T-cell (primary cell): ENCODE data around the gene FBXL5. TPM values are rescaled to one million over a fixed set of nuclear protein-coding genes. Genes with fewer than 3 reads are reported as not detected.

Experiments
- ATAC-seq, 4 experiments: fragments of 200-7000 bp in 3 of 4; fragments of 150-1000 bp in 1 of 4; cut with Tn5 transposase; replicated peaks in 1 of 4; 1 replicate in 3 of 4; 2 replicates in 1 of 4; pipeline ENCODE4 v1.10.0; 2021; ENCODE audit warnings: moderate library complexity in 3 of 4, mild to moderate bottlenecking in 2 of 4, moderate number of reproducible peaks in 1 of 4
- CTCF ChIA-PET, 2 donors: fragments of 300-600 bp; sonication (Branson Sonifier 250); formaldehyde crosslinking; loops; one replicate each; lab custom pipeline; 2022; ENCODE audit warnings: antibody characterized with exemption in 2 of 2; lab: Charles Lee
- POLR2A ChIA-PET, 2 donors: fragments of 300-600 bp; sonication (Branson Sonifier 250); formaldehyde crosslinking; loops; one replicate each; lab custom pipeline; 2022; ENCODE audit warnings: antibody characterized with exemption in 2 of 2; lab: Charles Lee
- DNase-seq, 35 experiments: peaks; one replicate each; pipeline versions ENCODE4 v3.0.0 to v3.0.0-alpha.2; 2013 to 2023
- H3K27ac ChIP-seq: one replicate; pipeline ENCODE4 v1.5.1; 2013; ENCODE audit warnings: low read length
- H3K27me3 ChIP-seq, 2 experiments: replicated peaks in 1 of 2; 1 replicate in 1 of 2; 2 replicates in 1 of 2; pipeline versions ENCODE4 v1.6.1 to v1.7.0; 2013; ENCODE audit warnings: low read length in 1 of 2, mixed read lengths in 1 of 2; ENCODE audit not compliant: control insufficient read depth in 2 of 2, insufficient read depth in 2 of 2; ENCODE audit errors: extremely low read depth in 1 of 2
- H3K36me3 ChIP-seq, 2 donors: 1 replicate in 1 of 2; 2 replicates in 1 of 2; pipeline versions ENCODE4 v1.6.1 to v1.7.0; 2013; ENCODE audit warnings: low read length in 1 of 2; ENCODE audit not compliant: control insufficient read depth in 2 of 2, insufficient read depth in 1 of 2; ENCODE audit errors: extremely low read depth in 1 of 2
- H3K4me1 ChIP-seq, 2 experiments: 1 replicate in 1 of 2; 2 replicates in 1 of 2; pipeline versions ENCODE4 v1.6.1 to v1.7.0; 2013; ENCODE audit warnings: low read length in 2 of 2, mixed read lengths in 1 of 2; ENCODE audit not compliant: insufficient read depth in 2 of 2, control insufficient read depth in 1 of 2; ENCODE audit errors: extremely low read depth in 1 of 2
- H3K4me3 ChIP-seq, 2 donors: 1 replicate in 1 of 2; 2 replicates in 1 of 2; pipeline versions ENCODE4 v1.5.1 to v1.7.0; 2013; ENCODE audit warnings: mild to moderate bottlenecking in 2 of 2, low read length in 1 of 2, moderate library complexity in 1 of 2; ENCODE audit not compliant: control insufficient read depth in 1 of 2; ENCODE audit errors: extremely low read depth in 1 of 2
- H3K9me3 ChIP-seq: 2 replicates; pipeline ENCODE4 v1.7.0; 2013
- H3K27ac Mint-ChIP-seq, 2 donors: one replicate each; pipeline ENCODE4 v1.8.0; 2020 to 2021; ENCODE audit warnings: mild to moderate bottlenecking in 2 of 2, mixed read lengths in 2 of 2
- H3K27me3 Mint-ChIP-seq, 2 donors: one replicate each; pipeline ENCODE4 v1.8.0; 2021 to 2022; ENCODE audit warnings: mixed read lengths in 2 of 2
- H3K36me3 Mint-ChIP-seq: one replicate; pipeline ENCODE4 v1.8.0; 2021; ENCODE audit warnings: mixed read lengths
- H3K4me1 Mint-ChIP-seq, 3 donors: one replicate each; pipeline ENCODE4 v1.8.0; 2020 to 2022; ENCODE audit warnings: mixed read lengths in 3 of 3, mild to moderate bottlenecking in 1 of 3
- H3K4me3 Mint-ChIP-seq, 3 donors: one replicate each; pipeline ENCODE4 v1.8.0; 2020 to 2022; ENCODE audit warnings: mild to moderate bottlenecking in 3 of 3, mixed read lengths in 3 of 3, moderate library complexity in 3 of 3
- H3K9me3 Mint-ChIP-seq, 3 donors: one replicate each; pipeline ENCODE4 v1.8.0; 2020 to 2022; ENCODE audit warnings: mixed read lengths in 3 of 3
- WGBS: methylation state at CpG from one replicate; pipeline ENCODE4 v1.1.5; 2013; ENCODE audit warnings: missing lambda C conversion rate; ENCODE audit not compliant: insufficient coverage; 5-methylcytosine and 5-hydroxymethylcytosine counted together
- total RNA-seq, 35 experiments: library from RNA in 6 of 35; stranded (reverse) in 6 of 35; fragments of 120-200 nt in 1 of 35; gene quantifications; one replicate each; pipeline versions ENCODE4 v1.2.1 to v1.2.4 and lab custom pipeline; 2013 to 2026

The FBXL5 gene
- total RNA-seq, 5 donors from 2014 or later (not counting 1 experiment from before 2014, with no cell fraction given), result 40.2 to 64.6 (median 45.0) TPM

DNA sequence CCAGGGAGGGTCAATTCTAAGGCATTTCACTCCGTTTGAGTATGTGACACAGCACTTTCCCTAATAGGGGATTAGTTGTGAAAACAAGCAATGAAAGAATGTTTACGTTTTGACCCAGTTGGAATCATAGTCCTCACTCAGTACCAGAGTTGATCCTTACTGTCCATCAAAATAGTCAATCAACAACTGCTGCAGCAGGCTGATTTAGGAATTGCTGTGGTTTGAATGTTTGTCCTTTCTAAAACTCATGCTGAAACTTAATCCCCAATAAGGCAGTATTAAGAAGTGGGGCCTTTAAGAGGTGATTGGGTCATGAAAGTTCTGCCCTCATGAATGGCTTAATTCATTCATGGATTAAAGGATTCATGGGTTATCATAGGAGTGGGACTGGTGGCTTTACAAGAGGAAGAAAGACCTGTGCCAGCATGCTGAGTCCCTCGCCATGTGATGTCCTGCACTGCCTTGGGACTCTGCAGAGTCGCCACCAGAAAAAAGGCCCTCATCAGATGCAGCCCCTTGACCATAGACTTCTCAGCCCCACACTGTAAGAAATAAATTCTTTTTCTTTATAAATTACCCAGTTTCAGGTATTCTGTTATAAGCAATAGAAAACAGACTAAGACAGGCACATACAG is 3.1 kb upstream of the FBXL5 start:
- ATAC-seq (no peak), DNase-seq (no peak)
- no peak overlapping the region for H3K4me3 ChIP-seq
- H3K4me1 ChIP-seq, result peaks cover 8 to 19% of the 10 kb centered on the region in 2 experiments
- H3K9me3 Mint-ChIP-seq, result no peaks in the 10 kb centered on the region
- no peaks in the 10 kb centered on the region for H3K36me3 ChIP-seq
- no peak overlapping the region for H3K27ac Mint-ChIP-seq
- no CpG with 5 or more reads among the region's 4 CpGs for WGBS
- H3K4me1 Mint-ChIP-seq, result peaks cover 13 to 18% (median 16%) of the 10 kb centered on the region in 3 donors
- ChIA-PET CTCF (no interaction called here), POLR2A (interaction anchor here in 1 of 2 donors (0.7 kb wide), 1 partner anchor 25 kb away, joined by 3 read pairs; no protein-coding TSS in a partner anchor)
- no peak overlapping the region for H3K4me3 Mint-ChIP-seq
- no peaks in the 10 kb centered on the region for H3K9me3 ChIP-seq
- no peak overlapping the region for H3K27ac ChIP-seq
- no peaks in the 10 kb centered on the region for H3K27me3 ChIP-seq
- no peaks in the 10 kb centered on the region for H3K36me3 Mint-ChIP-seq
- H3K27me3 Mint-ChIP-seq, result no peaks in the 10 kb centered on the region

DNA sequence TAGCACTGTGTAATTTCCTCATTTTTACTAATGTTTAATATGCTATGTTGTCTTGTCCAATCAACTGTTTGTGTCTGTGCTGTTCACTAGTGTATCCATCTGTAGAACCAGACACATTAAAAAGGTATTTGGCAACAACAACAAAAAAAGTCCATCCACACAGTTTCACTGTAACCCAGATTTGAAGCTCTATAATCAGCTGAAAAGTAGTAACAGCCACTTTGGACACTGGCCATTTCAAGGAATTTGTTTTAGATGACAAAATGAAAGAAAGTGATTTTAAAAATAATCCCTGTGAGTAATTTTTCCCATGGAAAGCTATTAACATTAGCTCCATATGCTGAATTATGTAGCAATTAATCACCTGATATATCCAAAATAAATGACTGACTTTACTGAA is 2.2 kb upstream of the FBXL5 start:
- Mint-ChIP-seq H3K4me3 (peak overlapping the region in 2 of 3 donors; percentile 2 to 35), H3K36me3 (no peaks in the 10 kb centered on the region), H3K4me1 (peaks cover 22 to 27% (median 25%) of the 10 kb centered on the region in 3 donors), H3K9me3 (no peaks in the 10 kb centered on the region), H3K27me3 (no peaks in the 10 kb centered on the region), H3K27ac (peak overlapping the region in 1 of 2 donors; percentile 9)
- ATAC-seq, result no peak
- Histone ChIP-seq H3K4me1 (peaks cover 16 to 19% of the 10 kb centered on the region in 2 experiments), H3K9me3 (no peaks in the 10 kb centered on the region), H3K27ac (no peak overlapping the region), H3K4me3 (no peak overlapping the region), H3K36me3 (no peaks in the 10 kb centered on the region), H3K27me3 (no peaks in the 10 kb centered on the region)
- POLR2A ChIA-PET, result interaction anchor here (0.6 to 1.1 kb wide), 3 partner anchors 14 to 26 kb away, joined by 3 to 6 read pairs (median 4); no protein-coding TSS in a partner anchor
- DNase-seq, result no peak
- CTCF ChIA-PET, result no interaction called here

DNA sequence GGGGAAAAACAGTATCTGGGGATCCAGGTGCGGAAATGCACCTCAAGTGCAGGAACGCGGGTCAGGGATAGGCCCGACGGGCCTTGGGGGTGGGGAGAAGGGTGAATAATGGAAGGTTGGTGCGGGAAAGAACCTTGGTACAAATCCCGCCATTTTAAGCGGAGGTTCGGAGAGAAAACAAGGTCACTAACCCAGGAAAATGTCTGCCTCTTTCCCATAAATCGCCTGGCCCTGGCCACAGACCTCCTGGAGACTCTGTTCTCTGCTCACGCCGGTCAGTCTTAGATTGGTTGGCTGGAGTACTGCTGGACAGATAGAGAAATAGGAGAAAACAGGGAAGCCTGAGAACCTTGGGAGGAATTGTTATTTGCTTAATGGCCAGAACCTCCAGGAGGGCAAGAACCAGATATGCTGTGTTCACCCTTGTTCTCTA is 897 bp upstream of the FBXL5 start:
- H3K4me1 ChIP-seq, result peaks cover 19 to 24% of the 10 kb centered on the region in 2 experiments
- POLR2A ChIA-PET, result interaction anchor here (0.6 to 0.9 kb wide), 3 partner anchors 18 to 100 kb away, joined by 3 to 9 read pairs (median 3); no protein-coding TSS in a partner anchor
- ATAC-seq, result no peak
- 95% methylated on average over 8 of the region's 12 CpGs for WGBS
- H3K27ac Mint-ChIP-seq, result peak overlapping the region; percentile 95 to 98
- H3K4me3 Mint-ChIP-seq, result peak overlapping the region; percentile 90 to 99 (median 90)
- H3K4me1 Mint-ChIP-seq, result peaks cover 35 to 38% (median 37%) of the 10 kb centered on the region in 3 donors
- no peaks in the 10 kb centered on the region for H3K27me3 Mint-ChIP-seq
- DNase-seq, result no peak
- no peaks in the 10 kb centered on the region for H3K36me3 ChIP-seq
- H3K27ac ChIP-seq, result peak overlapping the region; percentile 98
- CTCF ChIA-PET, result interaction anchor here in 1 of 2 donors (1.1 kb wide), 1 partner anchor 25 kb away, joined by 3 read pairs; the partner anchor contains the start of gene FAM200B
- no peaks in the 10 kb centered on the region for H3K9me3 Mint-ChIP-seq
- peak overlapping the region; percentile 76 to 95 for H3K4me3 ChIP-seq
- no peaks in the 10 kb centered on the region for H3K27me3 ChIP-seq
- H3K9me3 ChIP-seq, result no peaks in the 10 kb centered on the region
- no peaks in the 10 kb centered on the region for H3K36me3 Mint-ChIP-seq

DNA sequence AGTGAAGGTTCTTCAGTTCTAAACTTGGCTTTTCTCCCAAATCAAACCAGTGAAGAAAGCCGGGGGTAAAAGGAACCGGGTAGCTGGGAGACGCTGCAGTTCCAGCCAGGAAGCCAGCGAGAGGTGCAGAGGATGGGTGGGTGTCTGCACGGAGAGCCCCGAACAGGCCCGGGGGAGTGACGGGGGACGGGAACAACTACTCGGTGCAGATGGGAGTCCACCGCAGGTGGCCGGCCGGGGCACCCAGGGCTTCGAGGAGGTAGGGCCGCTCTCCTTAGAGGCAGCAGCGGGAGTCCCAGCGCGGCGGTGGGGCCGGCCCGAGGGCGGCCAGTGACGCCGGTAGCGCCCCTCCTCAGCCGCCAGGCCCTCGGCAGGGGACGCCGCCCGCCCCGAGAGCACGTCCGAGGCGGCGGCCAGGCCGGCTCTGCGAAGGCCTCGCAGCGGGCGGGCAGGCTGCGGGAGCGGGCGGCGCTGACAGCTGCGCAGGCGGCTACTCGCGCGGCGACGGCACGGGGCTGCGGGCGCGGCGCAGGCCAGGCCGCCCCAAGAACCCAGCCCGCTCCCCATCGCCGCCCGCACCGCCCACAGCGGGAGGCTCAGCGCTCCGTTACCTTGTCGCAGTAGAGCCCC is 449 bp downstream of the FBXL5 start:
- CTCF ChIA-PET, result interaction anchor here in 1 of 2 donors (0.7 to 1.1 kb wide), 5 partner anchors 9 to 195 kb away, joined by 3 read pairs; no protein-coding TSS in a partner anchor
- H3K4me3 ChIP-seq, result peak overlapping the region; percentile 70 to 95
- Mint-ChIP-seq H3K27me3 (no peaks in the 10 kb centered on the region), H3K4me1 (peaks cover 48 to 49% (median 48%) of the 10 kb centered on the region in 3 donors), H3K4me3 (peak overlapping the region; percentile 96 to 99 (median 98)), H3K36me3 (no peaks in the 10 kb centered on the region), H3K27ac (peak overlapping the region; percentile 96 to 98), H3K9me3 (no peaks in the 10 kb centered on the region)
- no peaks in the 10 kb centered on the region for H3K9me3 ChIP-seq
- DNase-seq (peak in 27 of 35 experiments; percentile 1 to 39 (median 10)), ATAC-seq (peak; percentile 59 to 67 (median 65))
- H3K27ac ChIP-seq, result peak overlapping the region; percentile 40
- no peaks in the 10 kb centered on the region for H3K36me3 ChIP-seq
- no peaks in the 10 kb centered on the region for H3K27me3 ChIP-seq
- peaks cover 19 to 32% of the 10 kb centered on the region in 2 experiments for H3K4me1 ChIP-seq
- POLR2A ChIA-PET, result interaction anchor here in 1 of 2 donors (0.6 to 0.7 kb wide), 2 partner anchors 11 to 184 kb away, joined by 3 read pairs; no protein-coding TSS in a partner anchor
- WGBS, result under 1% methylated on average over 63 of the region's 66 CpGs

DNA sequence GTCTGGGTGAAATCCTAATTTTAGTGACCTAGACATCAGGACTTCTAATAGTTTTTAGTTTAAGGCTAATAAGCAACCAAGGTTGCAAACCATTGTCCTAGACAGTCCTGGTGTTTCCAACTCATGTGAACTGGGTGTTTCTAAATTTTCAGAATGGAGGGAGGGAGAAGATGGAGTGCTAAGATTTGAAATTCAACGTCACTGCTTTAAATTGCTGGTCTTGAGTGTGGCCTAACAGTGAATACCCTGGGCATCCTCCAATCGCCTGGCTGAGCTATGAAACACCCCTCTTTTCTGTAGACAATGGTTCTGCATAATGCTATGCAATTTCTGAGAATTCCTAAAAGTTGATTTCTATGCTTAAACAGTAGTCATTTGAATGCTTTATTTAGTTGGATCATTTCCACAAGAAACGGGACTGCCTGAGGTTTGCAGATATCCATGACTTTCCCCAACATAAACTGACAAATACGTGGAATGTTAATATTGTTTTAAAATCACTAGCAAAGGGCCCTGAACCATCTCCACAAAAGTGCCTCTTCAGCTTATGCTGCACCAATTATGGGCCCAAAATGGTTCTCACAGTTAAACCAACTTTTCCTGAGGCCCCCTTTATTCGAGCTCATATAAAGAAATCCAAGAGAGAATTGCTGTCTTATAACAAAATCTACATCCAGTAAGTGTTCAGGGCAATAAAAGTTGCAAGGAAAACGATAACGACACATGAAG is 1.1 kb downstream of the FBXL5 start:
- 12% methylated on average over 2 of the region's 7 CpGs for WGBS
- H3K27me3 ChIP-seq, result no peaks in the 10 kb centered on the region
- Mint-ChIP-seq H3K4me1 (peaks cover 53 to 55% (median 55%) of the 10 kb centered on the region in 3 donors), H3K9me3 (no peaks in the 10 kb centered on the region), H3K4me3 (peak overlapping the region; percentile 96 to 99 (median 98)), H3K27ac (peak overlapping the region; percentile 96 to 98), H3K27me3 (no peaks in the 10 kb centered on the region), H3K36me3 (no peaks in the 10 kb centered on the region)
- H3K4me3 ChIP-seq, result peak overlapping the region; percentile 65 to 70
- ChIA-PET POLR2A (interaction anchor here (0.6 kb wide), 3 partner anchors 37 to 504 kb away, joined by 3 to 4 read pairs (median 4); no protein-coding TSS in a partner anchor), CTCF (interaction anchor here in 1 of 2 donors (0.7 to 1.1 kb wide), 5 partner anchors 9 to 194 kb away, joined by 3 read pairs; no protein-coding TSS in a partner anchor)
- H3K4me1 ChIP-seq, result peaks cover 23 to 37% of the 10 kb centered on the region in 2 experiments
- no peaks in the 10 kb centered on the region for H3K36me3 ChIP-seq
- H3K27ac ChIP-seq, result peak overlapping the region; percentile 40
- no peak for ATAC-seq
- H3K9me3 ChIP-seq, result no peaks in the 10 kb centered on the region
- peak in 1 of 35 experiments; percentile 24 for DNase-seq
